Activated T-cell treated with anti-CD3 and anti-CD28 coated beads, Interleukin-2, amount 50 U/mL, for 4 hours (primary cell): Measurements from ENCODE around the gene PPEF2. TPM values are rescaled to one million over a fixed set of nuclear protein-coding genes. Genes with fewer than 3 reads are reported as not detected.
A peak's percentile ranks its signal among the peaks of the same experiment; 100 is the strongest.
"Not testable (repeated sequence)": the region's sequence is repeated elsewhere in the genome, so short reads cannot be mapped to it uniquely, and the experiment has no call there.

Experiments
- ATAC-seq, 2 donors: fragments of 200-7000 bp; cut with Tn5 transposase; one replicate each; pipeline ENCODE4 v1.10.0; 2021
- DNase-seq: peaks from one replicate; pipeline ENCODE4 v3.0.0-alpha.2; 2020
- H3K27me3 Mint-ChIP-seq: one replicate; pipeline ENCODE4 v1.8.0; 2021; ENCODE audit warnings: low read depth, mixed read lengths
- H3K36me3 Mint-ChIP-seq: one replicate; pipeline ENCODE4 v1.8.0; 2022; ENCODE audit warnings: mixed read lengths; ENCODE audit not compliant: insufficient read depth
- H3K4me1 Mint-ChIP-seq: one replicate; pipeline ENCODE4 v1.8.0; 2021; ENCODE audit warnings: low read depth, mixed read lengths
- H3K4me3 Mint-ChIP-seq: one replicate; pipeline ENCODE4 v1.8.0; 2021; ENCODE audit warnings: mild to moderate bottlenecking, moderate library complexity, mixed read lengths
- H3K9me3 Mint-ChIP-seq: one replicate; pipeline ENCODE4 v1.8.0; 2021; ENCODE audit warnings: mixed read lengths
- total RNA-seq, 3 donors: library from RNA; stranded (reverse); gene quantifications; one replicate each; pipeline ENCODE4 v1.2.1, GENCODE V29; 2021

PPEF2 gene, protein sequence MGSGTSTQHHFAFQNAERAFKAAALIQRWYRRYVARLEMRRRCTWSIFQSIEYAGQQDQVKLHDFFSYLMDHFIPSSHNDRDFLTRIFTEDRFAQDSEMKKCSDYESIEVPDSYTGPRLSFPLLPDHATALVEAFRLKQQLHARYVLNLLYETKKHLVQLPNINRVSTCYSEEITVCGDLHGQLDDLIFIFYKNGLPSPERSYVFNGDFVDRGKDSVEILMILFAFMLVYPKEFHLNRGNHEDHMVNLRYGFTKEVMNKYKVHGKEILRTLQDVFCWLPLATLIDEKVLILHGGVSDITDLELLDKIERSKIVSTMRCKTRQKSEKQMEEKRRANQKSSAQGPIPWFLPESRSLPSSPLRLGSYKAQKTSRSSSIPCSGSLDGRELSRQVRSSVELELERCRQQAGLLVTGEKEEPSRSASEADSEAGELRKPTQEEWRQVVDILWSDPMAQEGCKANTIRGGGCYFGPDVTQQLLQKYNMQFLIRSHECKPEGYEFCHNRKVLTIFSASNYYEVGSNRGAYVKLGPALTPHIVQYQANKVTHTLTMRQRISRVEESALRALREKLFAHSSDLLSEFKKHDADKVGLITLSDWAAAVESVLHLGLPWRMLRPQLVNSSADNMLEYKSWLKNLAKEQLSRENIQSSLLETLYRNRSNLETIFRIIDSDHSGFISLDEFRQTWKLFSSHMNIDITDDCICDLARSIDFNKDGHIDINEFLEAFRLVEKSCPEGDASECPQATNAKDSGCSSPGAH
- total RNA-seq: not detected

DNA sequence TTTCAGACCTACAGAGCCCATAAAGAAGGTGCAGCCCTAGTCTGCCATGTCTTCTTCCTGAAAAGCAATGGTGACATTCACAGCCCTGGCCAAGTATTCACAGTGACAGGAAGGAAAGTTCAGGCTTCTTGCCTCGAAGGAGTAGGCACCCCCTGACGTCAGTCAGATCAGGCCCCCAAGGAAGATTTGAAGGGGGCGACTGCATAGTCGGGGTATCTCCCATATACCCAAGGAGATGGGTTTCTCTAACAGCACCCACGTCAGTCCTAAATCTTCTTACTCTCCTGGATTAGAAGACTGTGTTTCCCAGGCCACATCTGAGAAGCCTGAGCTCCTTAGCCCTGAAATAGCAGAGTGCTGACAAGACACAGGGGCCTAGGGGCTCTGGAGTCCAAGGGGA lies at the start of gene PPEF2:
TSS of gene PPEF2 (minus strand) at position 101 of the 400 bp plus-strand sequence. CDS start 6,127 bp downstream, outside the sequence.
- Mint-ChIP-seq H3K4me1 (no peaks in the 10 kb centered on the region), H3K36me3 (no peaks in the 10 kb centered on the region), H3K27me3 (no peaks in the 10 kb centered on the region), H3K4me3 (no peak within 1 kb of the TSS), H3K9me3 (peaks cover 3% of the 10 kb centered on the region)
- DNase-seq (no peak), ATAC-seq (no peak)

DNA sequence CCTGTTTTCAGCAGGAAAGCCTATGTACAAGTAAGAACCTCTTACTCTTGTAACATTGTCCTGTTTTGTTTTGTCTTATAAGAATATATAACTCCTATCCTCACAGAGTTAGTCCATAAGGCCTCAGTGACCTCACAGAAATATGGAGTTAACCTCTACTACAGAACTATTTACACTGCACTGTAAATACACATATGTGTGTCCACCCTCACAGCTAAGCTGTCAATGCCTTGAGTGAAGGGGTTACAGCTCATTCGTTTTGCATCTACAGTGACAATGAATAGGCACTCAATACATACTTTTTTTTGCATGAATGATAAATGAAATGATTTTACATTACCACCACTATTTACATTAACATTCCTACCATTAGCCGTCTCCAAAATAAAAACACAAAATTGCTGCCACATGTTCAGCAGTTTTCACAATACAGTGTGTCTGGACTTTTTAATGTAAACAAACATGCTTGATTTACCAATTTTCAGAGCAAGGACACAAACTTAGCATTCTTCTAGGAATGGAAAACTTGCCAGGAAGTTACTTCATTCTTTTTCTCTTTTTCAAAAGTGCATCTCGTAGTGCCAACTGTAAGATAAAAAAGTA lies 48.1 kb upstream of the PPEF2 start:
- peaks cover 33% of the 10 kb centered on the region for H3K36me3 Mint-ChIP-seq
- no peaks in the 10 kb centered on the region for H3K27me3 Mint-ChIP-seq
- no peaks in the 10 kb centered on the region for H3K4me1 Mint-ChIP-seq
- no peak overlapping the region for H3K4me3 Mint-ChIP-seq
- H3K9me3 Mint-ChIP-seq: no peaks in the 10 kb centered on the region
- DNase-seq (no peak), ATAC-seq (no peak)

GRCh38 chr4:75948822-75949444 lies 46.7 kb upstream of the PPEF2 start:
- Mint-ChIP-seq H3K9me3 (no peaks in the 10 kb centered on the region), H3K4me3 (no peak overlapping the region), H3K36me3 (peaks cover 28% of the 10 kb centered on the region), H3K27me3 (no peaks in the 10 kb centered on the region), H3K4me1 (no peaks in the 10 kb centered on the region)
- no peak for ATAC-seq
- no peak for DNase-seq

- H3K36me3 Mint-ChIP-seq: peaks cover 16% of the 10 kb centered on the region
- H3K27me3 Mint-ChIP-seq: no peaks in the 10 kb centered on the region
- DNase-seq (peak; percentile 70), ATAC-seq (peak; percentile 83 to 87)
- peaks cover 24% of the 10 kb centered on the region for H3K4me1 Mint-ChIP-seq
- H3K9me3 Mint-ChIP-seq: no peaks in the 10 kb centered on the region
- H3K4me3 Mint-ChIP-seq: peak within 1 kb of the TSS; percentile 96
Measured at GRCh38 chr4:75940692-75941253, 38.5 kb upstream of the PPEF2 start, which contains the start of gene NAAA. Gene NAAA, minus strand, starts transcription at chr4:75941013. Its CDS starts 64 bp downstream, at chr4:75940949.

- Mint-ChIP-seq H3K4me3 (peak overlapping the region; percentile 96), H3K36me3 (peaks cover 15% of the 10 kb centered on the region), H3K4me1 (peaks cover 24% of the 10 kb centered on the region), H3K9me3 (no peaks in the 10 kb centered on the region), H3K27me3 (no peaks in the 10 kb centered on the region)
- DNase-seq: peak; percentile 67
- peak; percentile 74 to 75 for ATAC-seq
Measured at GRCh38 chr4:75939890-75940691, 37.8 kb upstream of the PPEF2 start.

DNA sequence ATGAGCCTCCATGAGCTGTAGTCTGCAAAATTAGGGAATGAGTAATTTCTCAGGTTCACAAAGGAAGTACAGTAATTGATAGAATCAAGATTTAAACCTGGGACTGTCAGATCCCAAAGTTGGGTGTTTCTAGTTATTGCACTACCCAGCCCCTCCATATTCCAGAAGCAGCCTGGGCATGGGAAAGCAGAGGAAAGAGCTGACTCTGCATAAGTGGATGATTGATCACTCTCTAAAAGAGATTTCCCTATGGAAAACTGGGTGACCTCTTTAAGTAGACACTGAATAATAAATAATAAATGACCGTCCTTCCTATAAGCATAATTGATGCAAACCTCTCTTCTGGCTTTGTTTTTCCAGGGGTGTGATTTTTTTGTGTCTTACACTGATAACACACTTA lies 33.4 kb upstream of the PPEF2 start:
- Mint-ChIP-seq H3K27me3 (no peaks in the 10 kb centered on the region), H3K4me3 (no peak overlapping the region), H3K36me3 (peaks cover 22% of the 10 kb centered on the region), H3K9me3 (no peaks in the 10 kb centered on the region), H3K4me1 (peaks cover 22% of the 10 kb centered on the region)
- DNase-seq (no peak), ATAC-seq (no peak)

GRCh38 chr4:75930152-75930551 lies 27.9 kb upstream of the PPEF2 start:
- peaks cover 26% of the 10 kb centered on the region for H3K36me3 Mint-ChIP-seq
- no peaks in the 10 kb centered on the region for H3K27me3 Mint-ChIP-seq
- DNase-seq: no peak
- H3K9me3 Mint-ChIP-seq: no peaks in the 10 kb centered on the region
- no peaks in the 10 kb centered on the region for H3K4me1 Mint-ChIP-seq
- no peak overlapping the region for H3K4me3 Mint-ChIP-seq
- ATAC-seq: no peak

- not testable (repeated sequence) for H3K4me1 Mint-ChIP-seq, H3K9me3 Mint-ChIP-seq, H3K27me3 Mint-ChIP-seq, H3K4me3 Mint-ChIP-seq, ATAC-seq, DNase-seq
- peaks cover 38% of the 10 kb centered on the region for H3K36me3 Mint-ChIP-seq
Measured at GRCh38 chr4:75924916-75925315, 22.7 kb upstream of the PPEF2 start.

DNA sequence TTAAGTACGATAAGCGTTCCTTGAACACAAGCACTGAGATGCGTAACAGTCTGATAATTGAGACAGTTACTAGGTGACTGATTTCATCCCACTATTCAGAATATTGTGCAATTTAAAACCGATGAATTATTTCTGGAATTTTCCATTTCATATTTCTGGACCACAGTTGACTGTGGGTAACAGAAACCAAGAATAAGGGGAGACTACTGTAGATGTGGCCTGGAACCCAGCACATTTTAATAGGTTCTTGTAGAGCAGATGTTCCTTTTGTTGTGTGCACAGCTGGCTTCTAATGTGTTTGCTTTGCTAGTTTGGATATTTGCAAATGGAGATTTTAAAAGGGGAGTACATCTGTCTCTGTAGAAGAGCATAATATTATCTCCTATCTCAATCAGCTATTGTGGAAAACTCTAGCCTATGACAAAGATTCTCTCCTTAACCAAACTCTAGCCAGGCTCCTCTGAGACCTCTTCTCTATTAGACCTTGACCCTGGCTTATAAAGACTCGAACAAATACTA lies 22.1 kb upstream of the PPEF2 start:
- Mint-ChIP-seq H3K4me3 (no peak overlapping the region), H3K36me3 (peaks cover 38% of the 10 kb centered on the region), H3K4me1 (no peaks in the 10 kb centered on the region), H3K27me3 (no peaks in the 10 kb centered on the region), H3K9me3 (no peaks in the 10 kb centered on the region)
- DNase-seq (no peak), ATAC-seq (no peak)

- Mint-ChIP-seq H3K36me3 (peaks cover 34% of the 10 kb centered on the region), H3K9me3 (no peaks in the 10 kb centered on the region), H3K4me1 (no peaks in the 10 kb centered on the region), H3K27me3 (no peaks in the 10 kb centered on the region), H3K4me3 (no peak overlapping the region)
- DNase-seq (no peak), ATAC-seq (no peak)
Measured at GRCh38 chr4:75922588-75922987, 20.3 kb upstream of the PPEF2 start.

DNA sequence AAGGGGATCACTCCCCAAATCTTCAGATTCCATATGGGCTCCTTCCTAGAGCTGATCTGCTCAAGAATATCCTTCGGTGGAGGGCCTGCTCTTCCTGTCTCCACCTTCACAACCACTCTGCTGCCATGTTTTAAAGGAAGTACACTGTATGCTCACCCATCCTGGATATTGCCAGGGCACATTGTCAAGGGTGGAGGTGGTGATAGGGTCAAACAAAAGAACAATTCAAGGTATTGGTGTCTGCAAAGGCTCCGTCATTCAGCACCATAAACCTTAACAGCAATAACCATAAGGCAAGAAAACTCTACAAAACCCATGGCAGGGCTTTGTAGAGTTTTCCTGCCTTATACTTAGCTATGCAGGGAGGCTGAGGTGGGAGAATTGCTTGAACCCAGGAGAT lies 19.7 kb upstream of the PPEF2 start:
- DNase-seq (no peak), ATAC-seq (no peak)
- Mint-ChIP-seq H3K36me3 (peaks cover 34% of the 10 kb centered on the region), H3K4me1 (no peaks in the 10 kb centered on the region), H3K4me3 (no peak overlapping the region), H3K9me3 (no peaks in the 10 kb centered on the region), H3K27me3 (no peaks in the 10 kb centered on the region)

DNA sequence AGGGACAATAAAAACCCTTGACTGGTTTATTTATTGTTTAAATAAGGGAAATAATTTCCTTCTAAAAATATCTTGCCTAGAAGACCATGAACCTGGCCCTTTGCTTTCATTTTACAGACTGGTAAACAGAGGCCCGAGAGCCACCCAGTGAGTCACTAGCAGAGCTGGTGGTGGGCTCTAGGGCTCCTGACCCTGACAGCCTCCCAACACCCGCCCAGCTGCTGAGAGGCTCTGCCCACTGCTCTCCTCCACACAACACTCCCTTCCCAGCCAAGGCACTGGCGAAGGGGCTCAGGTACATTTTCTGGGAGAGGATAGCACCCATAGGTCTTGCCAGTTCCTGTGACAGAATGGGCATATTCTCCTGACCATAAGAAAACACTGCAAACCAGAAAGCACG lies 18.1 kb upstream of the PPEF2 start:
- H3K36me3 Mint-ChIP-seq: peaks cover 32% of the 10 kb centered on the region
- H3K9me3 Mint-ChIP-seq: no peaks in the 10 kb centered on the region
- H3K27me3 Mint-ChIP-seq: no peaks in the 10 kb centered on the region
- DNase-seq: no peak
- ATAC-seq: no peak
- H3K4me1 Mint-ChIP-seq: peaks cover 1% of the 10 kb centered on the region
- H3K4me3 Mint-ChIP-seq: no peak overlapping the region

DNA sequence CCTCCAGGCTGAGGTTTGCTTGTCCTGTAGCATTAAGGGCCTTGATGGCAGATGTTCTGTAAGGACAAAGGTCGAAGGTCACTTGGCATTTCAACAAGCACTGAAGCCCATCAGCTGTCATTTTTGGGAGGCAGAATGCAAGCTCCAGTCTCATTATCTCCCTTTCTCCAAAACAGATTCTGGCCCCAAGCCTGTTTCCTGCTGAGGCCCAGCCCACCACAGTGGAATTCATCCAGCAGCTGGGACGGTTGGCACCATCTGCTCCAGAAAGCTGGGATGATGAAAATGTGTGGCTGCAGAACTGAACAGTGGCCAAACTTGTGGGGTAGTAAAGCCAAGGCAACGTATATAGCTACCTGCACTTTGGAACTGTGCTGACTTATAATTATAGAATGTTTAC lies 17.7 kb upstream of the PPEF2 start:
- Mint-ChIP-seq H3K4me3 (no peak overlapping the region), H3K36me3 (peaks cover 30% of the 10 kb centered on the region), H3K4me1 (peaks cover 1% of the 10 kb centered on the region), H3K9me3 (no peaks in the 10 kb centered on the region), H3K27me3 (no peaks in the 10 kb centered on the region)
- ATAC-seq: no peak
- no peak for DNase-seq
